SKM-1 (cell line): ENCODE measurements around the gene RAB3B.
"Not testable (repeated sequence)": the region's sequence is repeated elsewhere in the genome, so short reads cannot be mapped to it uniquely, and the experiment has no call there.

ENCODE experiments used
- DNase-seq: peaks from one replicate; lab custom pipeline; 2025; ENCODE audit not compliant: unreplicated experiment; lab: John Stamatoyannopoulos, UW

RAB3B gene

DNA sequence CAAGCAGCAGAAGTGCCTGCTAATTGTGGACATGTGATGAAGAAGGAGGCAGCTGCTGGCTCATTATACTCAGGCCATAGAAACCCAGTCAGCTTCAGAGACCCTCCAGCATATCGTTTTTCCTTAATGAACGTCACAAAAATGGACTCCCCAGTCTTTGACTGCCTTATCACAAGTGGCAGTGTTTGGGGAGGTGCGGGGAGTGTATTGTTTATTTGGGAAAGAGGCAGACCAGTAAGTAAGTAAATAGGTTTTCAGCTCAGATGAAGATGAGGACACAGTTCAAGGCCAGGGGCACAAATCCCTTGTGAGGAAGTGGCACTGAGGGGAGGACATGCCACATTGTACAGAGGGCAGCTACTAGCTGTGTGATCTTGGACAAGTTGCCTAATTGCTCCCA, 68.5 kb downstream of the RAB3B start:
- DNase-seq, result no peak

DNA sequence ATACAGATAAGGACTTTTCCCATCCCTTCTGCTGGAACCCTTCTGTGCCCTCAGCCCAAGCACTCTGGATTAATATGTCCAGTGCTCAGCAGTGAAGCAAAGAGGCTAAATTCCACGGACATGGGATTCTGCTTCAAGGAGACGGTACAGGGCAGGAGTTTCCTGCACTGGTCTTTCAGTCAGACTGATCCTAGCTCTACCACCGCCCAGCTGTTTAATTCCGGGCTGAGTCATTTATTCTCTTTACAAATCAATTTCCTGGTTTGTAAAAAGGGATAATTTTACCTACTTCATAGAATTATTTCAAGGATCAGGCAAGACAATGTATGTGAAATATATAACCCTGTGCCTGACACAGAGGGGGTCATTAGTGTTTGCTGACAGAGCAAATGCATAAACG, 70.4 kb downstream of the RAB3B start:
- DNase-seq, result no peak

DNA sequence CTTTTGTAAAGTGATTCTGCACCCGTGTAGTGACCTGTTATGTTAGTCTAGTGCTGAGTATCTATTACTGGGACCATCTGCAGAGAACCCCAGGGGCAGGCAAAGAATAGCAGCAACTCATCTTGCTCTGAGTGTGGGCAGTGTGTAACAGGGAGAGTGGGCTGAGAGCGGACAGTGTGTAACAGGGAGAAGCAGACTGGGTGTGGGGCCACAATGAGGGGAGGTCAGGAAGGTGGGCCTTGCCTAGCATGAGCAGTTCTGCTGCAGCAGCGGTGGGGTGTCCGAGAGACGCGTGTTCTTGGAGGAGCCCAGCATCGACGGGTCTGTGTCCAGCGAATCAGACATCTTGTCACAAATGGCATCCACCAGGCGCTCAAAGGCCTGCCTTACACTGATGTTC, 70.8 kb downstream of the RAB3B start:
- no peak for DNase-seq

DNA sequence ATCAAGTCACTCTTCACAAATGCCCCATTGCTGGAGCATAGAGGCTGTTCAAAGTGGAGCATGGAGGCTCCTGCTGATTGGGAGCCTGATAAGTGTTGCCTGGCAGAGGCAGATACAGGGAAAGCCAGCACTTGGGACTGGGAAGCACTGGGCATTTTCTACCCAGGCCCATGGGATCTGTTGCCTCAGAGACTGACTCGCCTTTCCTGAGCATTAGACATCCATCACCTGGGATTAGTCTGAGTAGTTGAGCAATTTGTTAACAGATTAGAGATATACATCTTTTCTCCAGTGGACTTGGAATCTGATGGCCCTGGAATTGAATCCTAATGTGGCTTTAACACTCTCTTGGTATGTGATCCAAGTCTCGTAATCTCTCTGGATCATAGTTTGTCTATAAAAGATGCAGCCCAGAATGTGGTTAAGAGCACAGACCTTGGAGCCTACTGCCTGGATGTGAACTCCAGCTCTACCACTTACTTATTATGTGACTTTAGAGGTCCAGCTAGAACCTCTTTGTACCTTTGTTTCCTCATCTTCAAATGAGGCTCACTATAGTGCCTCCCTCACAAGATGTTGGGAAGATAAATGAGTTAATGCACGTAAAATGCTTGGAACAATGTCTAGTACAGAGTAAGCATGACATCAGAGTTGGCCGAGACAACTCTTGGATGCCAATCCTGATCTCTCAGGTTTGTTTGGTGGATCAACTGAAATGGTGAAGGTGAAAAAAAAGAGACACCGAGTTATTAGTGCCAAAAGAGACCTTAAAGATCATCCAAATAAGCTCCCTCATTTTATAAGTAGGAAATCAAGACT, 73.7 kb downstream of the RAB3B start:
- no peak for DNase-seq

DNA sequence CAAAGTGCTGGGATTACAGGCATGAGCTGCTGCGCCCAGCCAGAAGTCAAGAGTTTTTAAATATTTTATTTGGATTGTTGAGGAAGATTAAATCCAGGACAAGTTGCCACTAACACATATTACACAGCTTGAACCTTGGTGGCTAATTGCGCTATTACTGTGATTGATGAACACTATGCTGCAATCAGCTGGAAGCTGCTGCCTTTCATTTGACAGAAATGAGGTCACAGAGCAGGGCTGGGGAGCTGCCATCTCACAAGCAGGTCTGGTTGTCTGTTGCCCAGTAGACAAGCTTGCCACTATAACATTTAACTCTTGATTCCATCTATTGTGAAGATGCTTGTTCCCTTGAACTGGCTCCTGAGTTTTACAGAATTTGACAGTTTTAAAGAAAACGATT, 74.5 kb downstream of the RAB3B start:
- DNase-seq, result no peak

DNA sequence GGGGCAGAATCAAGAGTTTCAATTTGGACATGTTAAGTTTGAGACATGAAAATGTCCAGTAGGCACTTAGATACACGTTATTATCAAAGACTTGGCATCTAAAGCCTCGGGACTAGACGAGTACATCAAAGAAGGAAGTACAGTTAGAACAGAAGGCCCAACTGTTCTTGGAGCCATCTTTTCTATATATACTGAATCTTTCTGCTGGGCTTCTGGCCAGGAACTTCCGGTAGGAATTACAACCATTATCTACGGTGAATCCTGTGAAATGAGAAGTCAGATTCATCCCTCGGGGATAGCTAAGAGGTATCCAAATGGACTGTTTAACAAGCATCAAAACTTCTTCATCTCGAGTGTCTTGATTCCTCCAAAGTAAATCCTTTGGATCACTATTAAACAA, 77.6 kb downstream of the RAB3B start:
- no peak for DNase-seq

DNA sequence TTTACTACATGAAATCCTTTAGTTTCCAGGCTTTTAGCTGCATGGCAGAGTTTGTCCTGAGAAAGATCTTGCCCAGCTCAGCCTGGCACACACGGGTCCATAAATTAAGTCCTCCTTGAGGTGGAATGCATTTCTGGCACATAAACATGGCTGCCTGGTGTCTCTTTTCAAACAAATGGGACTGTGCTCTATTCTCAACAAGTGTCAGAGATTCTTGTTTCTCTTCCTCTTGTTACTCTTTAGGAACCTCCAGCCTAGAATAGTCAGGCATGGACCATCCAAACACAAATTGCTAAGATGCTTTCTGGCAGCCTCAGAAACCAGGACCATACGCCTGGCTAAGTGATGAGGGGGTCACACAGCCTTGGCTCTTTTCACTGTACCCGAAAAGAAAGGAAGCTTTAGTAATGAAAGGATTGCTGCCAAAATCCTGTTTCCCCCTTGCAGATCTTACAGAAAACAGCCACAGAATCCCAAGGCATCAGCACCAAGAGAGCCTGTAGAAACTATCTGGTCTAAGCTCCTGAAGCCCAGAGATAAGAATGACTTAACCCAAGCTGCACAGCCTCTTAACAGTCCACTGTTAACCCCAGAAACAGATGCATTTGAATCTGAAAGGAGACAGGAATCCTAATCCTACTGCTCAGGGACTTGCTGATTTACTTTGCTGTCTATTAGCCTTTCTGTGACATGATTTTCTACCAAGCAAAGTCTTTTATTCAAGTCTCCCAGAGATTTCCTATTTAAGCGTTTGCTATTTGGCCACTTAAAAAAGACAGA, 80.1 kb downstream of the RAB3B start:
- DNase-seq, result no peak

DNA sequence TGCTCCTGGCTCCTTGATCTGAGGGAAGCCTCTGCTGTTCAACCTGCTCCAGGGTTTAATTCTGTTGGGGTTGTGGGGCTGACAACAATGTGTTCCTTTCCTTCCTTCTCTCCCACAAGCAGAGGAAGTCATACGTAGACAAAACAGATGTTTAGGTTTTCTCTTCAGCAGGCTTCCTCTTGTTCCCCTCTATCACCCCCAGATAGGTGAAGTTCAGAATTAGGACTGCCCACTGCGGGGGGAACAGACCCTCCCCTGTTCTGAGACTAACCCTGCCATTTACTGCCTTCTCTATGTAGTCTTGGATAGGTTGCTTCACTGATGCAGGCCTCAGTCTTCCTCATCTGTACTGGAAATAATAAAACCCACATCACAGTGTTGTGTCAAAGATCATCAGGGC, 82.0 kb downstream of the RAB3B start:
- no peak for DNase-seq

DNA sequence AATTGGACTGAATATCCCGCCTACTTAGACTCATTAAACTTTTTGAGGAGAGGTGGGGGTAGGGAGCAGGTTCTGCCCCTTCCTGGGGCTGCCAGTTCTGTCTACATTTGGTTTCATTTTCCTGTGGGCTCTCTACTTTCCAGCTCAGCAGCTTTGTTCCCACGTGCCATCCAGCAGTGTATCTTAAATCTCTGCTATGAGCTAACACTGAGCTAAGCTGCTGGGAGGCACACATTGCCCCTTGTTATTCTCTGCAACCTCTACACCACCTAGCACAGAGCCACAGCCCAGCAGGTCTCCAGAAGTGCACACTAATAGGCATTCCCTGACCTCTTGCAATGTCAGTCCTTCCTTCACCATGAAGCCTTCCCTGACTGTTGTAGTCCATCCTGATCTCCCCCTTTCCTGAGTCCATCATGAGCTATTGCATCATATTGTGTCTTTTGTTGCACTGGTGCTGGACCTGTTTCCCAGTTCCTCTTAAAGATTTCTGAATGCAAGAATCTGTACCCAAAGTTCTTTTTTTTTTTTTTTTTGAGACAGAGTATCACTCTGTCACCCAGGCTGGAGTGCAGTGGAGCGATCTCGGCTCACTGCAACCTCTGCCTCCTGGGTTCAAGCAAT, 83.3 kb downstream of the RAB3B start:
- DNase-seq, result no peak

DNA sequence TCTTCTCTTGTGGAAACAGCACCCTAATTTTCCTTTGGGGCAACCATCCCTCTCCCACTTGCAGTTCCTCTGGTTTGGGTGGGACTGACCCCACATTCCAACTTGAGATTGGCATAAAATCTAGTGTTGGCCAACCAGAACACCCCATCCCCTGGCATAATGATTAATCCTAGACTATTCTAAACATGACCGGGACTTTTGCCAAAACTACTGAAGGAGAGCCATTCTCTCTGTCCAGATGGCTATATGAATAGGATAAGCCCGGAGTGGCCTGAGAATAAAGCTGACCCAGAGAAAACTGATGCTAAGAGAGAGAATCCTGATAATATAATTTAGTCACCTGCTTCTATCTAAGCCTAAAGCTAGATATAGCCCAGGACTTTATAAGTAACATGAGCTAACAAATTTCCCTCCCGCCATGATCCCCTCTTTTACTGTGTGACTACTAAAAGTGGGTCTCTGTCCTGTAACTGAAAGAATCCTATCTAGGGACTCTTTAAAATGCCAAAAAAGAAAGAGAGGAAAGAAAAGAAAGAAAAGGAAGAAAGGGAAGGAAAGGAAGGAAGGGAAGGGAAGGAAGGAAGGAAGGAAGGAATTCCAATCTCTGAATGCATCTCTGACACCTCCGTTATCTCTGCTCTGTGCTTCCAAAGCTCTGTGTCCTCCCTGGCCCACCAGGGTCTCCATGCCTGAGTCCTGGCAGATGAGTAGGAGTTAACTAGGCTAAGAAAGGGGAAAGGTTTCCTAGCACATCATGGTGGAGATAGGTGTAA, 84.0 kb downstream of the RAB3B start:
- DNase-seq, result no peak

DNA sequence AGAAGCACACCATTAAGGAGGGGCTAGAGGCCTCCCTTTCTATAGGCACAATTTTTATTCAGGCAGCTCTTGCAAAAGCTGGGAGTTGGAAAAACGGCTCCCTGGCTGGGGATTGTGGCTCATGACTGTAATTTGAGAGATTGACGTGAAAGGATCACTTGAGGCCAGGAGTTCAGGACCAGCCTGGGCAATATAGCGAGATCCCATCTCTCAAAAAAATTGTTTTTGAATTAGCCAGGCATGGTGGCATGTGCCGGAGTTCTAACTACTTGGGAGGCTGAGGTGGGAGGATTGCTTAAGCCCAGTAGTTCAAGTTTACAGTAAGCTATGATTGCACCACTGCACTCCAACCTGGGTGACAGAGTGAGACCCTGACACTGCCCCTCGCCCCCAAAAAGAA, 88.0 kb downstream of the RAB3B start:
- no peak for DNase-seq

DNA sequence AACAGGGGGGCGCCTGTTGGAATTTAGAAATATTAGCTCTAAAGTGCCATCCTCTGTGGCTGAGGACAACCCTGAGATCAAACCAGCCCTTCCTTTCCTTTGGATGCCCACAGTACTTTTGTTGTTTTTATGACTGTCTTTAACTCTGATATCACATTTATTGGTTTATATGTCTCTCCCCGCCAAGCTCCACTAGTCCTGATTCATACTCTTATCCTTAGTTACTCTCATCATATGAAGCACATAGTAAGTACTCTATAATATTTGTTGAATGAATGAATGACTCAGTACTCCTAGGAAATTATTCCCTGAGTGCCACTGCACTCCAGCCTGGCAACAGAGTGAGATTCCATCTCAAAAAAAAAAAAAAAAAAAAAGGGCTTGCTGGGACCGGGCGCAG, 89.3 kb downstream of the RAB3B start:
- DNase-seq, result no peak

DNA sequence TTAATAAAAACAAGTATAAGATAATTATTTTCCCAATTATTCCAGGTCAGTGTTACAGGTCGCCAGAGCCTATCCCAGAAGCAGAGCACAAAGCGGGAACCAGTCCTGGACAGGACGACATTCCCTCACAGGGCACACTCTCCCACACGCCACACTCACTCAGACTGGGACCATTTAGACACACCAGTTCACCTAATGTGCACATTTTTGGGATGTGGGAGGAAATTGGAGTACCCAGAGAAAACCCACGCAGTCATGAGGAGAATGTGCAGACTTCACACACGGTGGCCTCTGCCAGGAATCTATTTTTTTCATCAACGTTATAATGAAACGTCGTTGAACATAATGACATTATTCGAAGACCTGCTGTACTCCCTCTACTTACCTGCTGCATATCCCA, 91.5 kb downstream of the RAB3B start:
- DNase-seq, result no peak

DNA sequence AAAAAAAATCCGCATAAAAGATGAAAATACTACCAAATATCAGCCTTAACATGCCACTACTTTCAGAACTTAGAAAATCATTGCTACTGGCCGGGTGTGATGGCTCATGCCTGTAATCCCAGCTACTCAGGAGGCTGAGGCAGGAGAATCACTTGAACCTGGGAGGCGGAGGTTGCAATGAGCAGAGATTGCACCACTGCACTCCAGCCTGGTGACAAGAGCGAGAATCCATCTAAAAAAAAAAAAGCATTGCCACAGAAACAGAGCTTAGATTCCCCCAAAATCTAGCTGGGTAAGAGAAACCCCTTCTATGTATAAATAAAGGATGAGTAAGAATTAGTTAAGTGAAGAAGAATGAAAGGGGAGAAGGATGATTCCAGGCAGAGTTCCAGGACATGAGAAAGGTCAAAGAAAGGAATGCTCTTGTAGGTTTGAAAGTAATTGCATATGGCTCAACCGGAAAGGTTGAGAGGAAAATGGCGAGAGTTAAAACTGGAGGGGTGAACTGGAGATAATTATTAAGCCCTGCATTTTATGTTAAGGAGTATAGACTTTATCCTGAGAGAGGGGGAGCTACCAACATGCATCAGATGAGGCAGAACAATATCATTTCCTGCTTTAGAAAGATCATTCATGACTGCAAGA, 92.3 kb downstream of the RAB3B start:
- DNase-seq, result no peak

DNA sequence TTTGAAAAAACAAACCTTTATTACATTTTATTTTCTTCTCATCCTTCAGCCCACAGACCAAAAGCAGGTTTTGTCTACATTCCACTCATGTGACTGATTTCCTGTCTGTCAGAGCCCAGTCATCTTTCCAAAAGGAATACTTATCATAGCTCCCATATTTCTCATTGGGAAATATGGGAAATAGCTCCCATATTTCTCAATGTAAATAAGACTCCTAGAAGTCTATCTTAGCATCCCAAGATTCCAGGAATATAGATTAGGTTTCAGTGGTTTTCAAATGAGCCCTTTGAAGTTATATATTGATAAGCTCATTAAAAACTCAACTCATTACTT, 92.8 kb downstream of the RAB3B start:
- DNase-seq, result no peak

DNA sequence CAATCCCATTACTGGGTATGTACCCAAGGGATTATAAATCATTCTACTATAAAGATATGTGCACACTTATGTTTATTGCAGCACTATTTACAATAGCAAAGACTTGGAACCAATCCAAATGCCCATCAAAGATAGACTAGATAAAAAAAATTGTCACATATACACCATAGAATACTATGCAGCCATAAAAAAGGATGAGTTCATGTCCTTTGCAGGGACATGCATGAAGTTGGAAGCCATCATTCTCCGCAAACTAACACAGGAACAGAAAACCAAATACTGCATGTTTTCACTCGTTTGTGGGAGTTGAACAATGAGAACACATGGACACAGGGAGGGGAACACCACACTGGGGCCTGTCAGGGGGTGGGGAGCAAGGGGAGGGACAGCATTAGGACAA, 95.8 kb downstream of the RAB3B start:
- not testable (repeated sequence) for DNase-seq

DNA sequence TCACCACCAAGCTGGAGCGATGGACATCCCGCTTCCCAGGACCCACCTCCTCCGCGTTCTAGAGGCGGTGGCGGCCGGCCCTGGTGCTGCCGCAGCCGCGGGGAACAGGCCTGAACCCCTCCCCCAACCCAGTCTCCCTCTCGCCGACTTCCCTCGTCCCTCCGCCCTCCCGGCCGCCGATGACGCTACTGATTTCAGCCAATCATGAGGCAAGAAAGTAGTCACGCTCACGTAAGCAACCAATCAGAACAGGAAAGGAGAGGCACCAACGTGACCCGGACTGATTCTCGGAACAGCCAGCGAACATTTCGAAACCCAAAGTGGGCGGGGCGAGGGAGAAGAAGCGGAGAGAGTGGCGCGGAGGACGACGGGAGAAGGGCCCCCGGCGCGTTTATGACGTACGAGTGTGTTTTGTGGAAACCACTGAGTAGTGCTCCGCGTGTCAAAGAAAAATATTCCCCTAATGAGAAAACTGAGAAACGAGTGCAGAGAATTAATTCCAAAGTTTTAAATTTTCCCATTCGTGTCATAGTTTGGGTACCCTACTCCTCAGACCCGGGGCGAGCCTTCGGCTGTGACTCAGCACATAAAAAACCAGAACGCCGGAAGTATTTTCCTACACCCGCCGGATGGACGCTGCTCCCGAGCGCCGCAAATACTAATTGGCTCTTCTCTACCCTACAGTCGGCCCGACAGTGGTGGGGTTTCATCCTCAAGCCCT, 111.7 kb downstream of the RAB3B start, which contains the start of gene NRDC:
Gene NRDC (minus strand): TSS at position 112 of the 721 bp plus-strand sequence. CDS start 112 bp downstream, outside the sequence.
- peak; percentile 98 for DNase-seq

DNA sequence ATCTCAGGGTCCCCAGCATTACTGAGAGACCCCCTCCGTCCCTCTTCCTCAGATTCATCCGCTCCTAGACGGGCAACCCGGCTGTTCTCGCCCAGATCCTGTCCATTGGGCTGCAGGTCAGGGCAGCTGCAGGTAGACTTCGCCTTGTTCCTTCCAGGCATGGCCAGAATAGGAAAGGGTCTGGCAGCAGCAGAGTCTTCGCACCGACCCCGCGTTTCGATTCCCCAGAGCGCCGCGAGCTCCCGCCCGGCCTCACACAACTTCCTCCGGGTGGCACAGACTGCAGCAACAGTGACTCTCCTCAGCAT, 112.2 kb downstream of the RAB3B start:
- DNase-seq, result no peak

DNA sequence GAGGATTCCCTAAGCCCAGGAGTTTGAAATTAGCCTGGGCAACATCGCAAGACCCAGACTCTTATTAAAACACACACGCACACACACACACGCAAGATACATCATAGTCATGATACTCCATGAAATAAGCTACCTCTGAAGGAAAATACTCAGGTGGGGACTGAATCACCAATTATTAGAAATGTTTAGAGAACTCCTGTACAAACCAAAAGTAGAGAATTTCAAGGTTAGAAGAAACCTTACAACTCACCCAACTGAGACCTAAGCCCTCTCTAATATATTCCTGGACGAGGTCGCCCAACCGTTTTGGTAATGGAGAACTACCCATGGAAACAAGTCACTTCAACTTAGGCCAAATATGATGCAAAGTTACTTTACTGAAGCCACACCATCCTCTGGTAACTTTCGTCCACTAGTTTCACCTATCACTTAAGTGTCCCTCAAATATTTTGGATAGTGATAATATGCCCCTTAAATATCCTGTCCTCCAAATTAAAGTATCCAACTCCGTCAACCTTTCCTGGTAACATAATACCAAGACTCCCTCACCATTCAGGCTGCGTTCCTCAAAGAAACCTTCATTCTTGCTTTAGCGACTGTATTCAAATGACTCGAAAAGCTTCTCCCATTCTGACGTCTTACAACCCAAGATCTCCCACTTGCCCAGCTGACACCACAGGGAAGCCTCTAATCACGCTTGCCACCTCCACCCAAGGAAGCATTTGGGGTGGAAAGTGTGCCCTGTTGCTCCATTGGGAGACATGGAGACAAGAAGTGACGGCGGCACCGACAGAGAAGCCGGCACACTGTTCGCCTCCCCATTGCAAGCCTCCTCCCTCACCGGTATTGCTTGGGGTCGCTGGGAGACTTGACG, 112.8 kb downstream of the RAB3B start:
- DNase-seq, result no peak
